Kidney epithelial cell (primary cell): Measurements from ENCODE around the gene MNT. TPM values are rescaled to one million over a fixed set of nuclear protein-coding genes. Genes with fewer than 3 reads are reported as not detected.

Source experiments
- DNase-seq: peaks from one replicate; pipeline ENCODE4 v3.0.0-alpha.2; 2010; ENCODE audit warnings: low read depth
- H3K27me3 ChIP-seq: 2 replicates; pipeline ENCODE4 v1.6.0; 2011; ENCODE audit warnings: low read length; ENCODE audit not compliant: control insufficient read depth, insufficient read depth
- H3K36me3 ChIP-seq: 2 replicates; pipeline ENCODE4 v1.5.1; 2011; ENCODE audit warnings: low read length; ENCODE audit not compliant: control insufficient read depth, insufficient read depth
- H3K4me3 ChIP-seq: 2 replicates; pipeline ENCODE4 v1.5.1; 2011; ENCODE audit warnings: low read depth, mild to moderate bottlenecking, control low read depth, low read length
- CTCF ChIP-seq: IDR thresholded peaks from 2 replicates; pipeline ENCODE4 v1.5.1; 2011; ENCODE audit warnings: mild to moderate bottlenecking, moderate library complexity, low read length, control low read depth, inconsistent platforms; ENCODE audit not compliant: insufficient read depth, poor library complexity, severe bottlenecking
- total RNA-seq: library from RNA; depleted of rRNA; stranded (reverse); fragments of >200 nt; gene quantifications from 2 replicates; pipeline ENCODE4 v1.2.3, GENCODE V29; 2015

The MNT gene
- total RNA-seq, 1 donor from 2014 or later: 8.7 TPM

- Histone ChIP-seq H3K27me3 (no peaks in the 10 kb centered on the region), H3K4me3 (no peak overlapping the region), H3K36me3 (peaks cover 1% of the 10 kb centered on the region)
- TF ChIP-seq CTCF: no peak
- DNase-seq: no peak
Measured at GRCh38 chr17:2377659-2378058, 23.2 kb downstream of the MNT start.

GRCh38 chr17:2376107-2376506, 24.8 kb downstream of the MNT start:
- Histone ChIP-seq H3K36me3 (peaks cover 1% of the 10 kb centered on the region), H3K27me3 (no peaks in the 10 kb centered on the region), H3K4me3 (no peak overlapping the region)
- TF ChIP-seq CTCF: no peak
- no peak for DNase-seq

GRCh38 chr17:2375406-2375805, 25.5 kb downstream of the MNT start:
- no peak for DNase-seq
- no peak overlapping the region for H3K4me3 ChIP-seq
- H3K36me3 ChIP-seq: peaks cover 1% of the 10 kb centered on the region
- no peak for TF ChIP-seq CTCF
- no peaks in the 10 kb centered on the region for H3K27me3 ChIP-seq

- no peak for TF ChIP-seq CTCF
- Histone ChIP-seq H3K36me3 (no peaks in the 10 kb centered on the region), H3K27me3 (no peaks in the 10 kb centered on the region), H3K4me3 (no peak overlapping the region)
- DNase-seq: no peak
Measured at GRCh38 chr17:2374549-2375285, 26.1 kb downstream of the MNT start.

GRCh38 chr17:2373179-2373578, 27.7 kb downstream of the MNT start:
- Histone ChIP-seq H3K36me3 (no peaks in the 10 kb centered on the region), H3K4me3 (no peak overlapping the region)

More at GRCh38 chr17:2373179-2373578, 27.7 kb downstream of the MNT start:
- TF ChIP-seq CTCF: no peak
- no peak for DNase-seq
- H3K27me3 ChIP-seq: no peaks in the 10 kb centered on the region
